ENCODE results near the gene RALGAPA2.

DNA sequence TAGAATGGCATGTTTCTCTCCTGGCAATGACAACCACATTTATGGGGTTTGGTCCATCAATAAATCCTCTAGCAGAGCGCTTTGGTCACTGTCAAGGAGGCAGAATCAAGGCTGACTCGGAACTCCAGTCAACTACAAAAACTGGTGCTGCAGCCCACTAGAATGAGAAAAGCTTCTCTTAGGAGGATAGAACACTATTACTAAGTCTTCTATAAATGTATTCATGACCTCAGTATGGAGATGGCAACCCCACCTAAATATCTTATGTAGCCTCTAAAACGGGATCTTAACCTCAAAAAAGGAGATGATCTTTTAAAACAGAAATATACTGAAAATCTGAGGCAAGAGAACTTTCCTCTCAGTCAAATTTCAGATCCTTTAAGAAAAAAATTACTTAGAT is 68.5 kb downstream of the RALGAPA2 start:
- no peak for TF ChIP-seq POLR2A (IDR thresholded peaks at IDR 0.05)
- TF ChIP-seq POLR2AphosphoS5 (IDR thresholded peaks at IDR 0.05): no peak

All from breast epithelium (tissue), 3 donors.